ENCODE data around the gene ZNF750. TPM values are rescaled to one million over a fixed set of nuclear protein-coding genes. Genes with fewer than 3 reads are reported as not detected.

The ZNF750 gene
- polyA plus RNA-seq (ENCODE audit: insufficient read length in 12 of 12): 10 to 100 TPM in 2 of 12 donors, 1 to 10 TPM in 1, under 1 TPM in 7, not detected in 2; 0.10 to 38.6 (median 0.24) TPM
- long read RNA-seq, donor 1: 0 reads
- long read RNA-seq, donor 2: 0 reads
- long read RNA-seq, donor 3: 0 reads
- long read RNA-seq, donor 4: 0 reads
- long read RNA-seq, donor 5, partial matches to known transcripts: 62 of 62 reads
- long read RNA-seq, donor 5, other reads (novel, unspliced or antisense): 0 of 62 reads
- long read RNA-seq, donor 6: 0 reads
- long read RNA-seq, donor 7, partial matches to known transcripts: 16 of 16 reads
- long read RNA-seq, donor 7, other reads (novel, unspliced or antisense): 0 of 16 reads
- long read RNA-seq, donor 8: 0 reads
- long read RNA-seq, donor 9: 0 reads
- long read RNA-seq, donor 10: 0 reads
- long read RNA-seq, donor 11: 0 reads

DNA sequence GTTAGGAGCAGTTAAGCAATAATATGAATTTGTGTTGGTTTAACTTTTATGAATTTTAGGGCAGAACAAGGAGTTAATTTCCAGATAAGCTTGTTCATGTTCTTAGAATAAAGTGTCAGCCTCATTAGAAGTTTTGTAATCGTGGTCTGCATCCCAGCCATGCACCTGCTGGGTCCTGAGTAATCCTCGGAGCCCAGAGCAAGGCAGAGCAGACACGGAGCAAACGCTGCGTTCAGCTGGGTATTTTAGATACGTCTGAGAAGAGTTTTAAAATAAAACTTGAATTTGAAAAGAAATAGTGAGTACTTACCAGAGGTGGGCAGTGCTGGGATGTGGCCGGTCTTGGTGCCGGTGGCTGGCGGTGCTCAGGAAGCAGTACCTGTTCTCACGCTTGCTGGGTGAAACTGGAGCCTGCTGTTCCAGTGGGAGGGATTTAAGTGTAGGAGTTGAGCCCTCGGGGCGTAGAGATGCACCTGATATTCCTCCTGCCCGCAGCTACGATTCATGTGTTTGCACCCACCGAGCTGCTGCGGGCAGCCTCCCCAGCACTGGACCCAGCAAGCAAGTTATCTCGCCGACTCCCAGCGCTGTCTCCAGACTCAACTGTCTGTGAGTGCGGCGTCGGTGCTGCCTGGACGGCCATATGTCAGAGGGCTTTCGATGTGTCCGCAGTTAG is at the start of gene ZNF750:
Gene ZNF750, minus strand, starts transcription at position 406 of the 676 bp plus-strand sequence. CDS start 7,568 bp downstream, outside the sequence.
- DNase-seq: no peak

DNA sequence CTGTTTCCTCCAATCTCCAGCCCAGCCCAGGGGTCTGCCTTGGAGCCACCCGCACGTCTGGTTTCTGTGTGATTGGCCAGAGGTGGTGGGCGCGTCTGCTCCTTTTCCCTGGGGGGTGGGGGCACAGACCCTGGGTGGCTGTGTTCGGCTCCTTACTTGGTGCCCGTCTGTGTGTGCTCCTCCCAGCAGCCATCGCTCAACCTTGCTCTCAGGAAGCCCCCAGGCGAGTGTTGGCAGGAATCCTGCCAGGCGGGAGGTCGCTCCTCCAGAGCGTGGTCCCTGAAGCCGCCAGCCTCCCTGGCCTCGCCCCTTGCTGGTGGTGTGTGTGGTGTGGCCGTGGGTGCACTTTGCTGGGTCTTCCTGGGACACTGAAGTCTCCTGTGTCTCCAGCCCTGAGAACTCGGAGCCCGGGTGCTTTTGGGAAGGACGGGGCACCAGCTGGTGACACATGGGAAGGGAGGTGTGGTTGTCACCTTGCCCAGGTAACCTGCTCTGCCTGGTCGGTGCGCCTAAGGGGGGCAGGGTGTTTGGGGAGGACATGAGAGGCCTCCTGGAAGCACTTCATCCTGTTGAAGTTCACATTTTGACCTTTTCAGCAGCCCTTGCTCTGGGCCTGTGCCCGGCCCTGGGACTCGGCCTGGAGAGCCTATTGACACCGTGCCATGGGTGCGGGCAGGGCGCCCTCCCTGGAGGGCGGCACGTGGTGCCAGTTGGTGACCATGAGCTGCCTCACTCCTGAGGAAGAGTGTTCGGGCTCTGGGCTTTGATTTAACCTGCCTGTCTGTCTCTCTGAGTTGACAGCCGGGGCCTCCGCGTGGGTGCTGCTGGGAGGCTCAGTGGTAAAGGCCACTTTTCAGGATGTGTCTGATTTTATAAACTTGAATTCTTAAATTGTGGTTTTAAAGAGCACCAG is 49.0 kb upstream of the ZNF750 start:
- DNase-seq: no peak

DNA sequence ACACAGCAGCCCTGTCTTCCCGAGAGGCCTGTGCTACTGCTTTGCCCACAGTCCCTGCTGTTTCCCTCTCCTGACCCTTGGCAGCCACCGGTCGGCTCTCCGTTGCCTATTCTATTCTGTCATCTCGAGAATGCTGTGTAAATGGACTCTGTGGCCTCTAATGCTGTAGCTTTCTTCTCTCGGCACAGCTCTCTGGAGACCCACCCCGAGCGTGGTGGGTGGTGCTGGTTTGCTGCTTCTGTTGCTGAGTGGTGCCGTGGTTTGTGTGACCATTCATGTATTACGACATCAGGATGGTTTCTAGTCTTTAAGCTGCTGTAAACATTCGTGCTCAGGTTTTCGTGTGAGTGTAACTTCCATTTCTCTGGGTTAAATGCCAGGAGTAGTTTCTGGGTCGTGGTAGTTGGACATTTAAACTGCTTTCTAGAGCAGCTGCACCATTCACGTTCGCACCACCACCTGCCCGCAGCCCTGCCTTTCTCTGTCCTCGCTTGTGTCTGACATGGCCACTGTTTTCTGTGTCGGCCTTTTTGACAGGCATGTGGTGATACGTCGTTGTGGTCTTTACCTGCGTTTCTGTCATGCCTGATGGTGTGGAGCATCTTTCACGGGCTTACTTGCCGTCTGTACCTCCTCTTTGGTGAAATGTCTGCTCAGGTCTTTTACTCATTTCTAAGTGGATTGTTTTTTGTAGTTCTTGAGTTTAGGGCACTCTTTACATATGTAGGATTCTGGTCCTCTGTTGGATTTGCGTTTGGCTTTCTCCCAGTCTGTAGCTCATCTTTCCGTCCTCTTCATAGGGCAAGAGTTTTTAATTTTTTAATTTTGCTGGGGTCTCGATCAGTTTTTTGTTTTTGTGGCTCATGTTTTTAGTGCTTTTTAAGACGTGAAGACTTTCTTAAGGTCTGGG is 47.7 kb upstream of the ZNF750 start:
- no peak for DNase-seq

- no peak for DNase-seq
These were observed 45.1 kb upstream of the ZNF750 start for GRCh38 chr17:82884970-82885353.

GRCh38 chr17:82884341-82884969 is 44.6 kb upstream of the ZNF750 start:
- DNase-seq: no peak

DNA sequence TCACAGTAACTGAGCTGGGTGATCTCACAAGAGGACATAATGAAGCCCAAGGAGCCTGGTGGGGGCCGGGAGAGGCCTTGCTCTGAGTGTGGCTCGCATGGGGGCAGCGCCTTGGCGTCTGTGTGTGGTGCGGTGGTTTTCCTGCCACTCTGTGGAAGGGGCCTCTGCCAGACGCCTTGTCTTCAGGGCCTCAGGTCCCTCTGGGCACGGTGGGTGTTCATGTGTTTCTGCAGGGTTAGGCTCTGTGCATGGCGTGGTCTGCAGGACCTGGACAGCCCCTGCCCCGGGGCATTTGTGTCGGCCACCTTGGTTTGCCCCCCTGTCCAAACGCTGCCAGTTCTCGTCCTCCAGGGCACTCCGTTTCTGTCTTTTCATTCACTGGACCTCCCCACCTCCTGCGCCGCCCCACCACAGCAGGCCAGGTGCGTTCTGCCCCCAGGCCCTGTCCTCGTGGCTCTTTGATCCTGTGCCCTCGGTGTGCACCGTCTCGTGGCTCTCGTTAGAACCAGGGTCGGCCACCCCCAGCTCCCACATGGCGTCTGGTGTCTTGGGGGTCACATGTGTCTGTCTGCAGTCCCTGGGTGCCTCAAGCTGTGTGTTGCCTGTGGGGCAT is 43.7 kb upstream of the ZNF750 start:
- no peak for DNase-seq

DNA sequence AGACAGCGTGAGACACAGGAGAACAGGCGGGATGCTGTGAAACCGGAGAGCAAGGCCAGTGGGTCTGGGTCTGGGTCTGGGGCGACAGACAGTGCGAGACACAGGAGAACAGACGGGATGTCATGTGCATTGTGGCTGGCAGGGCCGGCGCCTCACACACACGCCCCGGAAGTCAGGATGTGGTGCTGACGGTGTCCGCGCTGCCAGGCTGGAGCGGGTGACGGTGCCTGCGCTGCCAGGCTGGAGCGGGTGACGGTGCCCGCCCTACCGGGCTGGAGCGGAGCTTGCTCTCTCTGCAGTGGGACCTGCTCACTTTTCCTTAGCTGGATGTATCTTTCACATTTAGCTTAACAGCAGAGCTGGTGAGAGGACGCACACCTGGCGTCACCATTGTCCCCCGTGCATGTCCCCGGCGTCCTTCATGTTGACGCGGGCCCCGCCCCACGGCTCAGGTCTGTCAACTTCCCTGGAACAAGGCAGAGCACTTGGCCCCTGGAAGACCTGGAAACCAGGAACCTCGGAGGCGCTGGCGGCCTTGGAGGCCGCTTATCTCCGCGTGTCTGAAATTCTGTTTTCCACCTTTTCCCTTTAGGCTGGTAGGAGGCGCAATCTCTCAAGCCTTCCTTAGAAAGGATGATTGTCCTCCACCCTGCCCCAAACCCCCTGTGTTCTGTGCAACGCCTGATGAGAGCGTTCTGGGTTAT is 43.0 kb upstream of the ZNF750 start:
- DNase-seq: no peak

DNA sequence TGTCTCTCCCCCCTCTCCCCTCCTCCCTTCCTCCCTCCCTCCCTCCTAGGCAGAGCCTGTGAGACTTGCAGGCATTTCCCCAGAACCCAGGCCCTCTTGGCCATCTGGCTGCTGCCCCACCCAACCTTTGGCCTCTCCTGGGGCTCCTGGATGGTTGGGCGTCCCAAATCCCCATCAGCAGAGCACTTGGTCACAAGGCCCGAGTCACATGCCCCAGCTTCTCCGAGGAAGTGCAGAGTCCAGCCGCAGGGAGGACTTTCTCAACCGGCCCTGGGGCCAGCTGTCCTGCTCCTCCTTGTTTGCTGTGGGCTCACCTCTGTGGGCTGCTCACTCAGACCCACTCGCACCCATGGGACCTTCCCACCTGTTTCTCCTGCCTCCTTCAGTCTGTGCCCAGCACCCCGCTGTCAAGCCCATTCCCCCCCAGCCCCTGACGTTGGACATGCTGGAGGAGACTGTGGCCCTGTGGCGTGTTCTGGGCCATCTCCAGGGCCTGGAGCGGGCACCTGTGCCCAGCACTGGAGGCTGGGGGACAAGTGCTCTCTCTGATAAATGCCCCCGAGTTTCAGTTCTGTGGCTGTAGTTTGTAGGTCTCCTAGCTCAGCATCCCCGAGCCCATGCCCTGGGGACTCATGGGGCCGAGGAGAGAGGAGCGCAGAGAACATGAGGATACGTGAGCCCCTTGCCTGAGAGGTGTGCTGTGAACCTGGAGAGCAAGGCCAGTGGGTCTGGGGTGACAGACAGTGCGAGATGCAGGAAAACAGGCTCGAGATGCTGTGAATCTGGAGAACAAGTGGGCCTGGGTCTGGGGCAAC is 42.3 kb upstream of the ZNF750 start:
- DNase-seq: no peak

GRCh38 chr17:82881324-82881823 is 41.6 kb upstream of the ZNF750 start:
- no peak for DNase-seq

- DNase-seq: no peak
These were observed 41.0 kb upstream of the ZNF750 start for GRCh38 chr17:82880620-82881323.

GRCh38 chr17:82879241-82879640 is 39.4 kb upstream of the ZNF750 start:
- DNase-seq: no peak

DNA sequence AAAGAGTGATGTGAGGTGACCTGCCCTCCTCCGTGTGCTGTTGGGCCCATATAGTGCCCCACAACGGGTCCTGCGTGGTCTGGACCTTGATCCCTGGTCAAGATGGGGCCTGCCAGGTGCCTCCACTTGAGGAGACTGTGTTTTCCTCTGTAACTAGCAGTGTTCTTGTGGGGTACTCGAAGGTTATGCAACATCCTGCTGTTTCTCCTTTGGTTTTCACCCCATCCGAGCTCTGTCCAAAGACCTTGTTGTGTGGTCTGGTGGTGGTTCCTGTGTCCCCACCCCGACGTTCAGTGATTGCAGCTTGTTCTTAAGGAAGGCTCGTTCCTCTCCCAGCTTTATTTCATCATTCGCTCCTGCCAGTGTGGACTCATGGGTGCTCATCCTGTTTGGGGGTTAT is 38.7 kb upstream of the ZNF750 start:
- no peak for DNase-seq

- peak; percentile 71 for DNase-seq
These were observed 37.0 kb upstream of the ZNF750 start for GRCh38 chr17:82876602-82877379.

DNA sequence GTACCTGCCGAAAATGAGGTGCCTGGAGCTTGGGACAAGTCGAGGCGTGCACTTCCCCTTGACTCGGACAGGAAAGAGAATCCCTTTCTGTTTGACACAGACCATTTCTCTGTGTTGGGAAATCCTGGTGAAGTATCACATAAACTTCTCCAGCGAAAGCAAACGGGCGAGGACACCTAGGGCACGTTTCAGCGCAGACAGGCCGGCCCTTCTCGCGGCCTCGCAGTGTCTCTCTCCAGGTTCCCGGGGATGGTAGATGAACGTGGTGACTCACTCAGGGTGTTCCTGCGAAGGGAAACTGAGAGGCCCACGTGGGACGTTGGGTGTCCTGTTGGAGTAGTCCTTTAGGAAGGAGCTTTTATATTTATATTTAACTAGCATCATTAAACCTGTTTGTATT is 36.3 kb upstream of the ZNF750 start:
- no peak for DNase-seq

DNA sequence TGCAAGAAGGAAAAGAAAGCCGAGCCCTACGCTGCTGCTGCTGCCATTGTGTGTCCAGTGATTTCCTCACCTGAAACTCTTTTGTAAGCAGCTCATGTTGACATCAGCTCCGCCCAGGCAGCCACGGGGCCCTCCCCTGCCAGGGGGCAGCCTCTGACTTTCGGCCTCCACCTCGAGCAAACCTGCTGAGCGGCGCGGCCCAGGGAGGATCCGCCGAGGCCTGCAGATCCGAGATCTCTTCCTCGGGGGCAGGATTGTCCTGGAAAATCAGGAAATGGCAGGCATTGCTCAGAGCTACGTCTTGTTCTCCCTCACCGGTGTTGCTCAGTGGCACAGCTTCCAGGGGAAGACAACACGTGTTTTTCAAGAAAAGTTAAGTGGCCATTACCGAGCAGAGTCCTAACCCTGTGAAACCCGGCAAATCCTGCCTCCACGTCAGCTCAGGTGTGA is 35.6 kb upstream of the ZNF750 start:
- no peak for DNase-seq

- DNase-seq: no peak
These were observed 34.4 kb upstream of the ZNF750 start for GRCh38 chr17:82874011-82874835.
